HepG2 (cell line): ENCODE results near the gene MED13. TPM values are rescaled to one million over a fixed set of nuclear protein-coding genes. Genes with fewer than 3 reads are reported as not detected.
A peak's percentile ranks its signal among the peaks of the same experiment; 100 is the strongest.

Experiments
- ATAC-seq: fragments of 200-7000 bp; cut with Tn5 transposase; 3 replicates; pipeline ENCODE4 v1.9.1; 2020; ENCODE audit warnings: mild to moderate bottlenecking, moderate library complexity
- BruUV-seq: library from RNA; stranded (reverse); fragments of 400-500 nt; replicated peaks from 2 replicates; lab custom pipeline; 2021; lab: Mats Ljungman, UMichigan
- CTCF ChIA-PET: fragments of 300-600 bp; formaldehyde crosslinking; extraction: SDS; loops from one replicate; lab custom pipeline; 2021; ENCODE audit warnings: low total read pairs, inconsistent platforms, low intra/inter-chr PET ratio; lab: Yijun Ruan, JAX
- POLR2A ChIA-PET: fragments of 350-600 bp; sonication (Branson Sonifier 250); formaldehyde crosslinking; loops from one replicate; lab custom pipeline; 2020; ENCODE audit warnings: antibody characterized with exemption, inconsistent platforms; lab: Yijun Ruan, JAX
- DNase-seq: peaks from one replicate; pipeline ENCODE4 v3.0.0-alpha.2; 2015; ENCODE audit warnings: low spot score
- FAIRE-seq: peaks from 3 replicates; lab custom pipeline; 2011; peaks lifted over from hg19 to GRCh38; lab: Jason Lieb, UNC
- H2AFZ ChIP-seq: one replicate; pipeline ENCODE4 v1.6.1; 2011; ENCODE audit warnings: low read length, inconsistent platforms
- H3K27ac ChIP-seq: fragments of 300-600 bp; 3 replicates; pipeline ENCODE4 v1.8.0; 2011; ENCODE audit warnings: mixed run types, mild to moderate bottlenecking, mixed read lengths, low read length, inconsistent platforms; ENCODE audit not compliant: insufficient read depth; ENCODE audit errors: extremely low read length
- H3K27me3 ChIP-seq, 2 experiments: fragments of 200-600 bp in 1 of 2; 2 replicates in 1 of 2; 3 replicates in 1 of 2; pipeline versions ENCODE4 v1.6.0 to v1.8.0; 2011; ENCODE audit warnings: low read length in 2 of 2, mild to moderate bottlenecking in 2 of 2, moderate library complexity in 2 of 2, inconsistent platforms in 1 of 2; ENCODE audit not compliant: insufficient read depth in 2 of 2, control insufficient read depth in 1 of 2
- H3K36me3 ChIP-seq, 2 experiments: fragments of 200-600 bp in 1 of 2; replicated peaks in 1 of 2; 2 replicates in 1 of 2; 3 replicates in 1 of 2; pipeline versions ENCODE4 v1.5.1 to v1.8.0; 2011; ENCODE audit warnings: low read length in 2 of 2, inconsistent platforms in 1 of 2; ENCODE audit not compliant: insufficient read depth in 2 of 2, control insufficient read depth in 1 of 2
- H3K4me1 ChIP-seq: 2 replicates; pipeline ENCODE4 v1.5.1; 2012; ENCODE audit warnings: low read length, inconsistent platforms; ENCODE audit not compliant: insufficient read depth
- H3K4me2 ChIP-seq: 2 replicates; pipeline ENCODE4 v1.6.0; 2011; ENCODE audit warnings: low read depth, low read length, inconsistent platforms
- H3K4me3 ChIP-seq, 3 experiments: fragments of 200-600 bp in 1 of 3; sonication (generic), shearing (Covaris generic) in 1 of 3; replicated peaks in 1 of 3; 2 replicates each; pipeline ENCODE4 v1.5.1; 2011 to 2016; ENCODE audit warnings: low read length in 3 of 3, inconsistent platforms in 2 of 3, low read depth in 2 of 3, mild to moderate bottlenecking in 2 of 3, control low read depth in 1 of 3, mixed read lengths in 1 of 3; ENCODE audit not compliant: insufficient read depth in 1 of 3
- H3K79me2 ChIP-seq: one replicate; pipeline ENCODE4 v1.6.1; 2011; ENCODE audit warnings: low read length, inconsistent platforms; ENCODE audit not compliant: insufficient read depth
- H3K9ac ChIP-seq: 2 replicates; pipeline ENCODE4 v1.6.0; 2011; ENCODE audit warnings: mild to moderate bottlenecking, low read depth, low read length, inconsistent platforms; ENCODE audit not compliant: insufficient read depth
- H3K9me3 ChIP-seq: 2 replicates; pipeline ENCODE4 v1.5.1; 2012; ENCODE audit warnings: mild to moderate bottlenecking, low read length
- H4K20me1 ChIP-seq: 2 replicates; pipeline ENCODE4 v1.6.0; 2011; ENCODE audit warnings: inconsistent platforms, mild to moderate bottlenecking, low read length, moderate library complexity; ENCODE audit not compliant: insufficient read depth
- CENPBD1 ChIP-seq: sonication (generic); formaldehyde crosslinking; IDR thresholded peaks from 2 replicates; pipeline ENCODE4 v1.8.0; 2022; ENCODE audit warnings: missing genetic modification reagents, low read depth, mild to moderate bottlenecking, borderline replicate concordance
- GRHL1 ChIP-seq: sonication (generic); formaldehyde crosslinking; conservative IDR thresholded peaks from 2 replicates; pipeline ENCODE4 v1.8.0; 2022; ENCODE audit warnings: missing genetic modification reagents
- JUN ChIP-seq: sonication (generic); formaldehyde crosslinking; IDR thresholded peaks from 2 replicates; pipeline ENCODE4 v1.4.0; 2020; ENCODE audit warnings: mild to moderate bottlenecking, missing genetic modification reagents
- NONO ChIP-seq, 2 experiments: fragments of 450-650 bp in 1 of 2; sonication (generic) in 1 of 2; formaldehyde crosslinking in 1 of 2; IDR thresholded peaks in 1 of 2; conservative IDR thresholded peaks in 1 of 2; 2 replicates each; pipeline versions ENCODE4 v1.6.1 to v1.8.0; 2017 to 2022; ENCODE audit warnings: mild to moderate bottlenecking in 1 of 2, missing genetic modification reagents in 1 of 2, moderate library complexity in 1 of 2
- ZMAT3 ChIP-seq: sonication (generic); formaldehyde crosslinking; conservative IDR thresholded peaks from 2 replicates; pipeline ENCODE4 v1.7.0; 2021; ENCODE audit warnings: missing genetic modification reagents
- ZNF121 ChIP-seq: sonication (generic); formaldehyde crosslinking; IDR thresholded peaks from 2 replicates; pipeline ENCODE4 v1.5.0; 2020; ENCODE audit warnings: mild to moderate bottlenecking, missing genetic modification reagents
- WGBS: methylation state at CpG from one replicate; pipeline ENCODE4 v1.1.6; 2017; ENCODE audit warnings: low lambda C conversion rate; 5-methylcytosine and 5-hydroxymethylcytosine counted together
- in situ Hi-C: cut with HindIII; loops from 2 replicates; pipeline ENCODE4 v1.10.0; 2017; ENCODE audit warnings: low pct_unique_long_range_greater_than_20kb; ENCODE audit not compliant: extremely low pct_ligation_motif_present
- intact Hi-C: fragments of 100-400 bp; cut with micrococcal nuclease; formaldehyde crosslinking; loops from one replicate; pipeline ENCODE4 v1.10.0; 2022; ENCODE audit not compliant: unreplicated experiment
- polyA plus RNA-seq, 8 experiments: library from polyadenylated mRNA; depleted of rRNA in 3 of 8; stranded (reverse) in 7 of 8; unstranded in 1 of 8; fragments of >200 nt; fragmentation: Illumina TruSeq in 4 of 8; extraction: Trizol in 4 of 8; gene quantifications; 2 replicates each; pipeline versions ENCODE4 v1.2.1 to v1.2.3, GENCODE V29; 2011 to 2016; ENCODE audit warnings: low read depth in 4 of 8, missing spikeins in 1 of 8, mixed read lengths in 1 of 8; ENCODE audit not compliant: insufficient read depth in 1 of 8
- total RNA-seq, 5 experiments: library from RNA; depleted of rRNA; stranded (reverse); fragments of >200 nt; fragmentation: Illumina TruSeq; extraction: Trizol; gene quantifications; 2 replicates each; pipeline ENCODE4 v1.2.3, GENCODE V29; 2016; ENCODE audit warnings: low read depth in 1 of 5
- TF ChIP-seq, protein P1 (sequence below): sonication (generic); formaldehyde crosslinking; IDR thresholded peaks from 2 replicates; pipeline ENCODE4 v1.8.1; 2023; ENCODE audit warnings: missing genetic modification reagents, mild to moderate bottlenecking, borderline replicate concordance
- TF ChIP-seq, protein P2 (sequence below): sonication (generic); formaldehyde crosslinking; IDR thresholded peaks from 2 replicates; pipeline ENCODE4 v1.5.0; 2020; ENCODE audit warnings: mild to moderate bottlenecking, missing genetic modification reagents

MED13 gene
- total and polyA plus RNA-seq, 2 of the 13 experiments (the other 11 are each of a cell fraction or from before 2014, with no cell fraction given): 27.4 to 69.1 TPM

GRCh38 chr17:61970030-61970429 is 95.0 kb downstream of the MED13 start (continued):
- TF ChIP-seq JUN (CRISPR knock-in tag): no peak
- TF ChIP-seq, protein P1, sequence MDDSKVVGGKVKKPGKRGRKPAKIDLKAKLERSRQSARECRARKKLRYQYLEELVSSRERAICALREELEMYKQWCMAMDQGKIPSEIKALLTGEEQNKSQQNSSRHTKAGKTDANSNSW: no peak
- no peak for TF ChIP-seq GRHL1 (CRISPR knock-in tag)
- no peak for TF ChIP-seq NONO (IDR thresholded peaks at IDR 0.05)
- TF ChIP-seq NONO (CRISPR knock-in tag; conservative IDR thresholded peaks at IDR 0.05): no peak
- TF ChIP-seq CENPBD1 (CRISPR knock-in tag): no peak

DNA sequence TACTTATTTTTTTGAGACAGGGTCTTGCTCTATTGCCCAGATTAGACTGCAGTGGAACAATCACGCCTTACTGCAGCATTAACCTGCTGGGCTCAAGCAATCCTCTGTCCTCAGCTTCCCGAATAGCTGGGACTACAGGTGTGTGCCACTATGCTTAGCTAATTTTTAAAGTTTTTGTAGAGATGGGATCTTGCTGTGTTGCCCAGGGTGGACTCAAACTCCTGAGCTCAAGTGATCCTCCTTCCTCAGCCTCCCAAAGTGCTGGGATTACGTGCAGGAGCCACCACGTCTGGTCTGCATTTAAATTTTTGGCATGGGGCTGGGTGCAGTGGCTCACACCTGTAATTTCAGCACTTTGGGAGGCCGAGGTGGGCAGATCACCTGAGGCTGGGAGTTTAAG is 96.3 kb downstream of the MED13 start:
- Histone ChIP-seq H3K79me2 (no peaks in the 10 kb centered on the region), H2AFZ (no peak overlapping the region), H3K4me3 (no peak overlapping the region), H4K20me1 (no peaks in the 10 kb centered on the region), H3K36me3 (peaks cover 19 to 75% of the 10 kb centered on the region in 2 experiments), H3K9ac (no peak overlapping the region), H3K4me2 (no peak overlapping the region), H3K9me3 (no peaks in the 10 kb centered on the region), H3K4me1 (no peaks in the 10 kb centered on the region), H3K27me3 (no peaks in the 10 kb centered on the region), H3K27ac (no peak overlapping the region)
- intact Hi-C loops: no loop called here
- TF ChIP-seq ZNF121 (CRISPR knock-in tag) (peak; percentile 89), ZMAT3 (CRISPR knock-in tag) (no peak)
- TF ChIP-seq, protein P2, sequence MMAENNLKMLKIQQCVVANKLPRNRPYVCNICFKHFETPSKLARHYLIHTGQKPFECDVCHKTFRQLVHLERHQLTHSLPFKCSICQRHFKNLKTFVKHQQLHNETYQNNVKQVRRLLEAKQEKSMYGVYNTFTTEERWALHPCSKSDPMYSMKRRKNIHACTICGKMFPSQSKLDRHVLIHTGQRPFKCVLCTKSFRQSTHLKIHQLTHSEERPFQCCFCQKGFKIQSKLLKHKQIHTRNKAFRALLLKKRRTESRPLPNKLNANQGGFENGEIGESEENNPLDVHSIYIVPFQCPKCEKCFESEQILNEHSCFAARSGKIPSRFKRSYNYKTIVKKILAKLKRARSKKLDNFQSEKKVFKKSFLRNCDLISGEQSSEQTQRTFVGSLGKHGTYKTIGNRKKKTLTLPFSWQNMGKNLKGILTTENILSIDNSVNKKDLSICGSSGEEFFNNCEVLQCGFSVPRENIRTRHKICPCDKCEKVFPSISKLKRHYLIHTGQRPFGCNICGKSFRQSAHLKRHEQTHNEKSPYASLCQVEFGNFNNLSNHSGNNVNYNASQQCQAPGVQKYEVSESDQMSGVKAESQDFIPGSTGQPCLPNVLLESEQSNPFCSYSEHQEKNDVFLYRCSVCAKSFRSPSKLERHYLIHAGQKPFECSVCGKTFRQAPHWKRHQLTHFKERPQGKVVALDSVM: peak; percentile 21; the same call in 1 of the 2 replicates
- in situ Hi-C loops: no loop called here
- FAIRE-seq (no peak), ATAC-seq (no peak), DNase-seq (no peak)
- BruUV-seq: no TSS peak
- ChIA-PET CTCF (no interaction called here), POLR2A (no interaction called here)
- 98% methylated on average over 5 of the region's 5 CpGs for WGBS
